Measurements from ENCODE around the gene LRRK1.

Gene LRRK1

DNA sequence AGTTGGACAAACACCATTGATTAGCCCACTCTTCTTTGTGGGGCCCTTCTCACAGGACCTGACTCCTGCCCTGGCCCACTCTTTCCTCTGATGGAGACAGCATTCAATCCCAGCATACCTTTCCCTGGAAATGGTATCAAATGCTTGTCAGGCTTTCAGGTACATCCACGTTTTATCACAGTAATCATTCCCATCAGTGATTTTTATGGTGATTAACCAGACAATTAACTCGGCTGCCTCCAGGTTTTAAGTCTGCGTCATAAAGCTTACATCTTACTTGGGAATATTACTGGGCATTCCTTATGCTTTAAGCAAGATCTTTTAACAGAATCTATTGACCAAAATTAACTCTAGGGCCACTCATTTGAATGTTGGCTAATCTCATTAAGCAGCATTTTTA is 33.4 kb downstream of the LRRK1 start:
- no peak overlapping the region for H3K27ac ChIP-seq
- POLR2A ChIA-PET (ENCODE audit: low non-redundant PET) = no interaction called here
- TF ChIP-seq, protein P1, sequence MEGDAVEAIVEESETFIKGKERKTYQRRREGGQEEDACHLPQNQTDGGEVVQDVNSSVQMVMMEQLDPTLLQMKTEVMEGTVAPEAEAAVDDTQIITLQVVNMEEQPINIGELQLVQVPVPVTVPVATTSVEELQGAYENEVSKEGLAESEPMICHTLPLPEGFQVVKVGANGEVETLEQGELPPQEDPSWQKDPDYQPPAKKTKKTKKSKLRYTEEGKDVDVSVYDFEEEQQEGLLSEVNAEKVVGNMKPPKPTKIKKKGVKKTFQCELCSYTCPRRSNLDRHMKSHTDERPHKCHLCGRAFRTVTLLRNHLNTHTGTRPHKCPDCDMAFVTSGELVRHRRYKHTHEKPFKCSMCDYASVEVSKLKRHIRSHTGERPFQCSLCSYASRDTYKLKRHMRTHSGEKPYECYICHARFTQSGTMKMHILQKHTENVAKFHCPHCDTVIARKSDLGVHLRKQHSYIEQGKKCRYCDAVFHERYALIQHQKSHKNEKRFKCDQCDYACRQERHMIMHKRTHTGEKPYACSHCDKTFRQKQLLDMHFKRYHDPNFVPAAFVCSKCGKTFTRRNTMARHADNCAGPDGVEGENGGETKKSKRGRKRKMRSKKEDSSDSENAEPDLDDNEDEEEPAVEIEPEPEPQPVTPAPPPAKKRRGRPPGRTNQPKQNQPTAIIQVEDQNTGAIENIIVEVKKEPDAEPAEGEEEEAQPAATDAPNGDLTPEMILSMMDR (conservative IDR thresholded peaks at IDR 0.05; ENCODE audit: low read depth) = no peak
- CTCF ChIA-PET = interaction anchor here (0.6 kb wide), 1 partner anchor 8 kb away, joined by 3 read pairs; no protein-coding TSS in a partner anchor
- no peak for DNase-seq (ENCODE audit: low spot score)

DNA sequence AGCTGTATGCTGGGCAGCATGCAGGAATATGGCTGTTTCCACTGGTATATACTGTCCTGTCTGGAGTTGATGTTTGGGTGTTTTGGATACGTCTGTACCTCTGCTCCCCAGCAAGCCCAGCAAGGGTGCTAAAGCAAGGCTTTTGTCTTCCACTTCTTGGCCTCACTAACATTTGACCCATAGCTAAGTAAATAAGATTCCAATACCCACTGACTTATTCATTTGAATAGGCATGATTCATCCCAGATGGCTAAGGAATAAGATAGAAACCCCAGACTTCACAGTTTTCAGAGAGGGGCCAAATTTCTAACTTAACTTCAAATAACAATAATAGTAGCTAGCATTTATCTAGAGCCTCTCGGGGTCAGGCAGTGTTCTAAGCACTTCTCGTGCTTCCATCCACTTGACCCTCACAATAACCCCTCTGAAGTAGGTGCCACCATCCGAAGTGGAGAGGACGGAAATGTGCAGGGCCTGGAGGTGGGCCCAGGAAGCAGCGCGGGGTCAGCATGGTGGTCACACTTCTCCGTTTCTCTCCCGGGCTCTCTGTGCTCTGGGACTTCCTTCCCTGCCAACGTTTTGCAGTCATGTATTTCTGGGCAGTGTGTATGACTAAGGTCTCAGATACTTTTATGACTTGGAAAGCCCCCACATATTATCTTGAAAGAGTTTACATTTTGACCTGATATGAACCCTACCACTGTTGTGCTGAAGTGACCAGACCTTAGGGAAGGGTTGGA is 39.3 kb downstream of the LRRK1 start:
- TF ChIP-seq, protein P1 (conservative IDR thresholded peaks at IDR 0.05; ENCODE audit: low read depth) = no peak
- DNase-seq (ENCODE audit: low spot score) = peak; percentile 17
- CTCF ChIA-PET = interaction anchor here (1.2 kb wide), 1 partner anchor 48 kb away, joined by 3 read pairs; no protein-coding TSS in a partner anchor
- POLR2A ChIA-PET (ENCODE audit: low non-redundant PET) = no interaction called here
- H3K27ac ChIP-seq = no peak overlapping the region

DNA sequence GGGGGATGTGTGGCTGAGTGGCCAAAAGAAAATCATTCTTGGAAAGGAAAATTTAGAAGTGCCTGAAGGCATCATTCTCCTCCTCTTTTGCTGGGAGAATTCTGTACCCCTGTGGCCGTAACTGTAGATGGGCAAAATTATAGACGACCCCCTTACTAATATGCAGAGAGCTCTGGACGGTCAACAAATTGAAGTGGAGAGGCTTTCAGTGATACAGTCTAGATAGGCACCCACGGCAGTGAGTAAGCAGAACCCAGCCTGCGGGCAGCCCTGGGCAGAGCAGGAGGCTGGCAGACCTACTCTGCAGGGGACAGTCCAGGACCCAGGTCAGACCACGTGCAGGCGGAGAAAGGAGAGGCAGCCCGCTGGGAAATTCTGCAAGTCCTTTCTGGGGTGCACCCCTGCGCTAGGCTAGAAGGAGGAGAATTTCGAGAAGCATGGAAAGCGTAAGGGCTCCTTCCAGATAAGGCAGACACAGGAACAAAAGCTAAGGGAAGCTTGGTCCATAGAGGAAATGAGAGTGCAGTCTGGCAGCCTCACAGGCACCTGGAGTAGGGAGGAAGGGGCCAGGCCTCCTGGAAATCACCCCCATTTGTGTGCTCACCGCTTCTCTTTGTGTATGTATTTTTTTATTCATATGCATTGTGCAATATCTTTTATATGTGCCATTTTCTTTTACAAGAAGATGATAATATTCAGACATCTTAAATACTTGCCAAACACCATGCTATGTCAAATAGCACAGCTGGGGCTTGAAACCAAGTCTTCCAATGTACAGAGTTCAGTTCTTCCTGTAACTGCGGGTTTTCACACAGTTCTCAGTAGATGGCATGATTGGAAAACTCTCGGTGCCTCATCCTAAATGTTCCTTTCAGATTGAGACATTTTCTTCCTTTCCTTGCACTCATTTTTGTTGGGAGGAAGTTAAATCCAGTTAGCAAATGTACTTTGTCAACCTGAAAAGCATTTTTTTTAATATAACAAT is 40.2 kb downstream of the LRRK1 start:
- DNase-seq (ENCODE audit: low spot score) = no peak
- H3K27ac ChIP-seq = no peak overlapping the region
- POLR2A ChIA-PET (ENCODE audit: low non-redundant PET) = no interaction called here

DNA sequence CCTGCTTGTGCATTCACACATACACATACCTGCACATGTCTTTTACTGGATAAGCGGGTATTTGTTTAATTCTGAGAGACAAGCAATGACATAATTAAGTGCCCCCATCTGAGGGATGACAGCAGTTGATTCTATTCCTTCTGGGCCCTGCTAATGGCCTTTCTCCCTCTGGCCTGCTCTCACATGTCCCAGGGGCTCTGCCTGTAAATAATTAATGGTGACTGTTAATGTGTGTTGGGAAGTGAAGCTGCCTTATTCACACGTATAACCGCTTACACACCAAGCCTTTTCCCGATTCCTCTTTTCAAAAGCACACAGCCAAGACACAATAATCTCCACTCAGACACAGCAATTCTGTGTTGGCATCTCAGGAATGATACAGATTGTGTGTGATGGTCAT is 47.8 kb downstream of the LRRK1 start:
- no peak for DNase-seq (ENCODE audit: low spot score)
- CTCF ChIA-PET = interaction anchor here (0.7 kb wide), 1 partner anchor 42 kb away, joined by 3 read pairs; no protein-coding TSS in a partner anchor
- H3K27ac ChIP-seq = no peak overlapping the region

More for the DNA sequence above, 40.2 kb downstream of the LRRK1 start:
- CTCF ChIA-PET = interaction anchor here (1.2 kb wide), 1 partner anchor 48 kb away, joined by 3 read pairs; no protein-coding TSS in a partner anchor
- TF ChIP-seq, protein P1 (conservative IDR thresholded peaks at IDR 0.05; ENCODE audit: low read depth) = no peak

DNA sequence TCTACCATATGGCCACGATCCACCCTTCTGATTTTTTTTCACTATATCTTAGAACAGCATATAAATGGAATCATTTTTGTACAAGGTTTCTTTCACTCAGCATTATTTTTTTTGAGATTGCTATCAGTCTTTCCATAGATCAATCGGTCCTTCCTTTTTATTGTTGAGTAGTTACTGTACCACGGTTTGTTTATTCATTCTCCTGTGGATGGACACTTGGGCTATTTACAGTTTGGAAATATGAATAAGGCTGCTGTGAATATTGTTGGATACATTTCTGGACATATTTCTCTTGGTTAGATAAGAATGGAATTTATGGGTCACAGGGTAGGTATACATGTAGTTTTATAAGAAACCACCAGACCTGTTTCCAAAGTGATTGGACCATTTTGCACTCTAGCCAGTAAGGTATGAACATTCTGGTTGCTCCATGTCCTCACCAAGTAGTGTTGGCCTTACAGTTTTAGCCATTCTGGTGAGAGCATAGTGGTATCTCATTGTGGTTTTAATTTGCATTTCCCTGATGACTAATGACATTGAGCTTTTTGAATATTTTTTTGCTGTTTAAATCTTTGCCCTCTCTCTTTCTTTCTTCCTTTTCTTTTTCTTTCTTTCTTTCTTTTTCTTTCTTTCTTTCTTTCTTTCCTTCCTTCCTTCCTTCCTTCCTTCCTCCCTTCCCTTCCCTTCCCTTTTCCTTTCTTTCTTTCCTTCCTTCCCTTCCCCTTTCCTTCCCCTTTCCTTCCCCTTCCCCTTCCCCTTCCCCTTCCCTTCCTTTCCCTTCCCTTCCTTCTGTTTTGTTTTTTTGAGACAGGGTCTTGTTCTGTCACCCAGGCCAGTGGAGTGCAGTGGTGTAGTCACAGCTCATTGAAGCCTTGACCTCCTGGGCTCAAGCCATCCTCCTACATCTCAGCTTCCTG is 49.2 kb downstream of the LRRK1 start:
- ChIA-PET POLR2A (ENCODE audit: low non-redundant PET) (no interaction called here), CTCF (interaction anchor here (0.6 kb wide), 1 partner anchor 54 kb away, joined by 8 read pairs; no protein-coding TSS in a partner anchor)
- H3K27ac ChIP-seq = no peak overlapping the region
- no peak for DNase-seq (ENCODE audit: low spot score)
- TF ChIP-seq, protein P1 (conservative IDR thresholded peaks at IDR 0.05; ENCODE audit: low read depth) = no peak

More for the DNA sequence above, 47.8 kb downstream of the LRRK1 start:
- POLR2A ChIA-PET (ENCODE audit: low non-redundant PET) = interaction anchor here (0.6 kb wide), 1 partner anchor 19 kb away, joined by 6 read pairs; no protein-coding TSS in a partner anchor
- TF ChIP-seq, protein P1 (conservative IDR thresholded peaks at IDR 0.05; ENCODE audit: low read depth) = no peak
